ENCODE measurements around the gene RPS18. TPM values are rescaled to one million over a fixed set of nuclear protein-coding genes. Genes with fewer than 3 reads are reported as not detected.

Gene RPS18
- polyA plus RNA-seq, 1 experiment = 5,380 TPM

GRCh38 chr6:33321227-33321626, 49.4 kb downstream of the RPS18 start:
- ChIA-PET CTCF (interaction anchor here (1.2 kb wide), 2 partner anchors 70 to 73 kb away, joined by 3 to 4 read pairs; no protein-coding TSS in a partner anchor), POLR2A (interaction anchor here (1.5 kb wide), 1 partner anchor 49 kb away, joined by 8 read pairs; the partner anchor contains the start of genes RPS18 and VPS52)
- no peak for DNase-seq (ENCODE audit: low read depth, low spot score)
- Histone ChIP-seq H3K4me3 (ENCODE audit: low read depth, low read length) (peak overlapping the region; percentile 78), H3K9me3 (ENCODE audit: control insufficient read depth, insufficient read depth, low read length) (no peaks in the 10 kb centered on the region), H3K27ac (ENCODE audit: low read depth, low read length) (peak overlapping the region; percentile 99), H3K27me3 (ENCODE audit: control insufficient read depth, insufficient read depth, low read length) (no peaks in the 10 kb centered on the region)
- TF ChIP-seq CTCF (IDR thresholded peaks at IDR 0.05; ENCODE audit: low read depth, low read length) = no peak

- POLR2A ChIA-PET = interaction anchor here (0.6 kb wide), 1 partner anchor 10 kb away, joined by 3 read pairs; no protein-coding TSS in a partner anchor
- peak overlapping the region; percentile 93 for H3K27ac ChIP-seq (ENCODE audit: low read depth, low read length)
- TF ChIP-seq CTCF (IDR thresholded peaks at IDR 0.05; ENCODE audit: low read depth, low read length) = no peak
- no peak for DNase-seq (ENCODE audit: low read depth, low spot score)
- H3K4me3 ChIP-seq (ENCODE audit: low read depth, low read length) = peak overlapping the region; percentile 78
- CTCF ChIA-PET = no interaction called here
- no peaks in the 10 kb centered on the region for H3K27me3 ChIP-seq (ENCODE audit: control insufficient read depth, insufficient read depth, low read length)
- H3K9me3 ChIP-seq (ENCODE audit: control insufficient read depth, insufficient read depth, low read length) = no peaks in the 10 kb centered on the region
These were observed 51.7 kb downstream of the RPS18 start for GRCh38 chr6:33323623-33323948.

GRCh38 chr6:33324125-33324524, 52.2 kb downstream of the RPS18 start:
- POLR2A ChIA-PET = no interaction called here
- H3K27me3 ChIP-seq (ENCODE audit: control insufficient read depth, insufficient read depth, low read length) = peaks cover 3% of the 10 kb centered on the region
- no peak for TF ChIP-seq CTCF (IDR thresholded peaks at IDR 0.05; ENCODE audit: low read depth, low read length)
- H3K9me3 ChIP-seq (ENCODE audit: control insufficient read depth, insufficient read depth, low read length) = no peaks in the 10 kb centered on the region
- no peak for DNase-seq (ENCODE audit: low read depth, low spot score)
- CTCF ChIA-PET = interaction anchor here (0.6 to 3.2 kb wide), 2 partner anchors 67 to 254 kb away, joined by 4 to 15 read pairs; no protein-coding TSS in a partner anchor
- H3K4me3 ChIP-seq (ENCODE audit: low read depth, low read length) = no peak overlapping the region
- H3K27ac ChIP-seq (ENCODE audit: low read depth, low read length) = no peak overlapping the region

Other genes with a start within 250 kb of the RPS18 start
- 0.10 and 0.15 TPM in 2 replicates for gene HLA-DPA1, start 198.4 kb upstream of the RPS18 start, polyA plus RNA-seq (2011; rRNA removed)
- 0.94 and 1.6 TPM in 2 replicates for gene HLA-DPB1, start 196.1 kb upstream of the RPS18 start, polyA plus RNA-seq (2011; rRNA removed)
- 0.26 and 0.37 TPM in 2 replicates for gene COL11A2, start 79.6 kb upstream of the RPS18 start, polyA plus RNA-seq (2011; rRNA removed)
- 38.5 and 44.1 TPM in 2 replicates for gene RXRB, start 71.4 kb upstream of the RPS18 start, polyA plus RNA-seq (2011; rRNA removed)
- gene SLC39A7, start 71.2 kb upstream of the RPS18 start, polyA plus RNA-seq (2011; rRNA removed) = 129 and 150 TPM in 2 replicates
- gene HSD17B8, start 67.4 kb upstream of the RPS18 start, polyA plus RNA-seq (2011; rRNA removed) = 4.9 and 5.7 TPM in 2 replicates
- gene RING1, start 63.6 kb upstream of the RPS18 start, polyA plus RNA-seq (2011; rRNA removed) = 23.8 and 26.8 TPM in 2 replicates
- 58.0 and 60.4 TPM in 2 replicates for gene VPS52, start 199 bp upstream of the RPS18 start, polyA plus RNA-seq (2011; rRNA removed)
- gene B3GALT4, start 5.0 kb downstream of the RPS18 start, polyA plus RNA-seq (2011; rRNA removed) = 1.1 and 1.4 TPM in 2 replicates
- 43.3 and 44.7 TPM in 2 replicates for gene WDR46, start 17.2 kb downstream of the RPS18 start, polyA plus RNA-seq (2011; rRNA removed)
- 59.6 and 64.6 TPM in 2 replicates for gene PFDN6, start 17.5 kb downstream of the RPS18 start, polyA plus RNA-seq (2011; rRNA removed)
- 21.9 and 25.0 TPM in 2 replicates for gene RGL2, start 26.9 kb downstream of the RPS18 start, polyA plus RNA-seq (2011; rRNA removed)
- 29.3 and 37.9 TPM in 2 replicates for gene TAPBP, start 42.0 kb downstream of the RPS18 start, polyA plus RNA-seq (2011; rRNA removed)
- 8.4 and 11.8 TPM in 2 replicates for gene ZBTB22, start 45.7 kb downstream of the RPS18 start, polyA plus RNA-seq (2011; rRNA removed)
- 69.7 and 75.6 TPM in 2 replicates for gene DAXX, start 50.9 kb downstream of the RPS18 start, polyA plus RNA-seq (2011; rRNA removed)
- 10.2 TPM in 2 replicates for gene KIFC1, start 119.7 kb downstream of the RPS18 start, polyA plus RNA-seq (2011; rRNA removed)
- gene PHF1, start 138.9 kb downstream of the RPS18 start, polyA plus RNA-seq (2011; rRNA removed) = 26.6 and 29.7 TPM in 2 replicates
- 298 and 340 TPM in 2 replicates for gene CUTA, start 146.0 kb downstream of the RPS18 start, polyA plus RNA-seq (2011; rRNA removed)
- gene SYNGAP1, start 148.0 kb downstream of the RPS18 start, polyA plus RNA-seq (2011; rRNA removed) = 5.3 and 6.5 TPM in 2 replicates
- 5.8 and 6.0 TPM in 2 replicates for gene ZBTB9, start 182.5 kb downstream of the RPS18 start, polyA plus RNA-seq (2011; rRNA removed)

Data from AG04450 (cell line).